Endothelial cell (in vitro differentiated cells): ENCODE data around the gene VHLL. TPM values are rescaled to one million over a fixed set of nuclear protein-coding genes. Genes with fewer than 3 reads are reported as not detected.

Source experiments
- DNase-seq: peaks from one replicate; pipeline ENCODE4 v3.0.0; 2021; ENCODE audit warnings: low spot score
- H3K27ac Mint-ChIP-seq: one replicate; pipeline ENCODE4 v1.8.0; 2021; ENCODE audit warnings: mixed read lengths, inconsistent platforms; ENCODE audit not compliant: unreplicated experiment
- H3K27me3 Mint-ChIP-seq: one replicate; pipeline ENCODE4 v1.8.0; 2021; ENCODE audit warnings: mild to moderate bottlenecking, moderate library complexity, mixed read lengths, inconsistent platforms; ENCODE audit not compliant: unreplicated experiment
- H3K36me3 Mint-ChIP-seq: one replicate; pipeline ENCODE4 v1.8.0; 2021; ENCODE audit warnings: mild to moderate bottlenecking, low read depth, mixed read lengths, inconsistent platforms; ENCODE audit not compliant: unreplicated experiment
- H3K4me1 Mint-ChIP-seq: one replicate; pipeline ENCODE4 v1.8.0; 2021; ENCODE audit warnings: mild to moderate bottlenecking, mixed read lengths, inconsistent platforms; ENCODE audit not compliant: unreplicated experiment
- H3K4me3 Mint-ChIP-seq: one replicate; pipeline ENCODE4 v1.8.0; 2021; ENCODE audit warnings: mild to moderate bottlenecking, mixed read lengths, inconsistent platforms; ENCODE audit not compliant: unreplicated experiment
- H3K9me3 Mint-ChIP-seq: one replicate; pipeline ENCODE4 v1.8.0; 2021; ENCODE audit warnings: mixed read lengths, inconsistent platforms; ENCODE audit not compliant: unreplicated experiment
- total RNA-seq: library from RNA; stranded (reverse); fragmentation: NEBNext Ultra II Directional; extraction: Animal tissue kit (Norgen Biotek cat#: 25700); gene quantifications from one replicate; pipeline ENCODE4 v1.2.1, GENCODE V29; 2021; ENCODE audit not compliant: unreplicated experiment
- TF ChIP-seq, protein P1 (sequence below): fragments of 200-600 bp; sonication (generic); IDR thresholded peaks from one replicate; pipeline ENCODE4 v1.5.0; 2021; ENCODE audit warnings: antibody characterized with exemption; ENCODE audit not compliant: unreplicated experiment

VHLL gene
- total RNA-seq, 1 donor from 2014 or later = not detected

DNA sequence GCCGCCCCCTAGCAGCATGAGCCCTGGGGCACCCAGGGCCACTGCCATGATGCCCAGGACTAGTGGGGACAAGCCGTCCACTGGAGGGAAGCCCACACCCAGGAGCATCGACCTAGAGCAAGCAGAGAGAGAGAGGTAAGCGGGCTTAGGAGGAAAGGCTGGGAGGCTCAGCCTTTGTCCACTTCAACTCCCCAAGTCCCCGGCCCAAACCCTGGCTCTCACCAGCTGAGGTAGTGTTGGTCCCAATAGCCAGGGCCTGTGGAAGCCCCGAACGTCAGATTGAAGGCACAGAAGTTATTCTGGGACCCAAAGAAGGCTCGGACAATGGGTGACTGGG, 6.0 kb downstream of the VHLL start:
- H3K9me3 Mint-ChIP-seq = no peaks in the 10 kb centered on the region
- peaks cover 8% of the 10 kb centered on the region for H3K27me3 Mint-ChIP-seq
- H3K27ac Mint-ChIP-seq = no peak overlapping the region
- H3K4me1 Mint-ChIP-seq = peaks cover 15% of the 10 kb centered on the region
- peaks cover 5% of the 10 kb centered on the region for H3K36me3 Mint-ChIP-seq
- TF ChIP-seq, protein P1, sequence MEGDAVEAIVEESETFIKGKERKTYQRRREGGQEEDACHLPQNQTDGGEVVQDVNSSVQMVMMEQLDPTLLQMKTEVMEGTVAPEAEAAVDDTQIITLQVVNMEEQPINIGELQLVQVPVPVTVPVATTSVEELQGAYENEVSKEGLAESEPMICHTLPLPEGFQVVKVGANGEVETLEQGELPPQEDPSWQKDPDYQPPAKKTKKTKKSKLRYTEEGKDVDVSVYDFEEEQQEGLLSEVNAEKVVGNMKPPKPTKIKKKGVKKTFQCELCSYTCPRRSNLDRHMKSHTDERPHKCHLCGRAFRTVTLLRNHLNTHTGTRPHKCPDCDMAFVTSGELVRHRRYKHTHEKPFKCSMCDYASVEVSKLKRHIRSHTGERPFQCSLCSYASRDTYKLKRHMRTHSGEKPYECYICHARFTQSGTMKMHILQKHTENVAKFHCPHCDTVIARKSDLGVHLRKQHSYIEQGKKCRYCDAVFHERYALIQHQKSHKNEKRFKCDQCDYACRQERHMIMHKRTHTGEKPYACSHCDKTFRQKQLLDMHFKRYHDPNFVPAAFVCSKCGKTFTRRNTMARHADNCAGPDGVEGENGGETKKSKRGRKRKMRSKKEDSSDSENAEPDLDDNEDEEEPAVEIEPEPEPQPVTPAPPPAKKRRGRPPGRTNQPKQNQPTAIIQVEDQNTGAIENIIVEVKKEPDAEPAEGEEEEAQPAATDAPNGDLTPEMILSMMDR = no peak
- H3K4me3 Mint-ChIP-seq = peak overlapping the region; percentile 25
- no peak for DNase-seq

DNA sequence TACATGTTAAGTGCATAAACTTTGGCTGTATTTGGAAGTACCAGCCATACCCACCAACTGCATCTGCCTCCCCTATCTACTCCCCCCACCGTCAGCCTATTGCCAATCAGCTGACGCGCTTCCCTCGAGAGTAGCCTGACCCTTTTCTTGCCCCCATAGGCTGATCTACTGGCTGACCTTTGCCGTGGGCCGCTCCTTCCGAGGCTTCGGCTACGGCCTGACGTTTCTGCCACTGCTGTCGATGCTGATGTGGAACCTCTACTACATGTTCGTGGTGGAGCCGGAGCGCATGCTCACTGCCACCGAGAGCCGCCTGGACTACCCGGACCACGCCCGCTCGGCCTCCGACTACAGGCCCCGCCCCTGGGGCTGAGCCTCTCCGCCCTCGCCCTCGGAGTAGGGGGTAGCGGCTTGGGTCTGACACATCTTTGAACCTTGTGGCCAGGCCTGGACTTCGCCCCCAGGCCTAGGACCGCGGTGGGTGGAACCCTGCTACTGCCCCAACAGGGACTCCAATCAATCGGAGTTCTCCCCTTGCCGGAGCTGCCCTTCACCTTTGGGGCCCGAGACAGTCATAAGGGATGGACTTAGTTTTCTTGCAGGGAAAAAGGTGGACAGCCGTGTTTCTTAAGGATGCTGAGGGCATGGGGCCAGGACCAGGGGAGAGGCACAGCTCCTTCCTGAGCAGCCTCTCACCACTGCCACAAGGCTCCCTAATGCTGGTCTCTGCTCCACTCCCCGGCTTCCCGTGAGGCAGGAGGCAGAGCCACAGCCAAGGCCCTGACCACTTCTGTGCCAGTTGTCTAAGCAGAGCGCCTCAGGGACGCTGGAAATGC, 7.7 kb downstream of the VHLL start:
- H3K36me3 Mint-ChIP-seq = peaks cover 5% of the 10 kb centered on the region
- DNase-seq = peak; percentile 79
- H3K4me3 Mint-ChIP-seq = peak overlapping the region; percentile 89
- H3K9me3 Mint-ChIP-seq = no peaks in the 10 kb centered on the region
- peaks cover 15% of the 10 kb centered on the region for H3K4me1 Mint-ChIP-seq
- TF ChIP-seq, protein P1 = no peak
- H3K27ac Mint-ChIP-seq = peak overlapping the region; percentile 91
- H3K27me3 Mint-ChIP-seq = peaks cover 6% of the 10 kb centered on the region

DNA sequence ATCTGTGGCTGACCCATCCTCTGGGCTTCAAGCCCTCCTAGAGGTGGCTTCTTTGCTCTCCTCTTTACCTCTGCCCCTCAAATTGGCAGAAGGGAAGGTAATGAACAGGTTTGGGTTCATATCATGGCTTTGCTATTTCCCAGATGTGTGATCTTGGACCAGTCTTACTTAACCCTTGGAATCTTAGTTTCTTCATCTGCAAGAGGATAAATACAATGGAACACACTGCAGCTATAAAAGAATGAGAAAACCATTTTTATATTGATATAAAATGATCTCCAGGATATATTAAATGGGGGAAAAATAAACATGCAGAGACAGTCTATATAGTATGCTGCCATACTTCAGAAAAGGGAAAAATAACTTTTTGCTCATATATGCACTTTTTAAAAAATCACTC, 9.2 kb downstream of the VHLL start:
- DNase-seq = no peak
- TF ChIP-seq, protein P1 = no peak
- Mint-ChIP-seq H3K27ac (no peak overlapping the region), H3K36me3 (peaks cover 9% of the 10 kb centered on the region), H3K4me3 (no peak overlapping the region), H3K27me3 (peaks cover 6% of the 10 kb centered on the region), H3K9me3 (no peaks in the 10 kb centered on the region), H3K4me1 (peaks cover 8% of the 10 kb centered on the region)

DNA sequence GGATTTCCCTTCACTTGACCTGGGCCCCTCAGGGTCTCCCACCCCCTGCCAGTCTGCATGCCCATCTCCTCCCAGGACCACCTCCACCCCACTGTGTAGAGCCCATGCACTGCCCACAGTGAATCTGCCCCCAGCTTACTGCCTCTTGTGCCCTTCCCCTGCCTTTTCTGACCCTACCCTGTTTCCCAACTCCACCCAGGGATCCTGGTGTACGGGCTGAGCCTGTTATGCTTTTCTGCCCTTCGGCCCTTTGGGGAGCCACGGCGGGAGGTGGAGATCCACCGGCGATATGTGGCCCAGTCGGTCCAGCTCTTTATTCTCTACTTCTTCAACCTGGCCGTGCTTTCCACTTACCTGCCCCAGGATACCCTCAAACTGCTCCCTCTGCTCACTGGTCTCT, 13.0 kb downstream of the VHLL start:
- Mint-ChIP-seq H3K27me3 (peaks cover 5% of the 10 kb centered on the region), H3K4me1 (peaks cover 18% of the 10 kb centered on the region), H3K27ac (peak overlapping the region; percentile 30), H3K4me3 (no peak overlapping the region), H3K9me3 (no peaks in the 10 kb centered on the region), H3K36me3 (peaks cover 5% of the 10 kb centered on the region)
- TF ChIP-seq, protein P1 = no peak
- no peak for DNase-seq

DNA sequence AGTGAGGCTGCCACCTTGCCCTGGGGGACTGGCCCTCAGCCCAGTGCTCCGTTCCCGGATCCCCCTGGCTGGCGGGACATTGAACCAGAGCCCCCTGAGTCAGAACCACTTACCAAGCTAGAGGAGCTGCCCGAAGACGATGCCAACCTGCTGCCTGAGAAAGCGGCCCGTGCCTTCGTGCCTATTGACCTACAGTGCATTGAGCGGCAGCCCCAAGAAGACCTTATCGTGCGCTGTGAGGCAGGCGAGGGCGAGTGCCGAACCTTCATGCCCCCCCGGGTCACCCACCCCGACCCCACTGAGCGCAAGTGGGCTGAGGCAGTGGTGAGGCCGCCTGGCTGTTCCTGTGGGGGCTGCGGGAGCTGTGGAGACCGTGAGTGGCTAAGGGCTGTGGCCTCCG, 13.7 kb downstream of the VHLL start:
- no peak overlapping the region for H3K27ac Mint-ChIP-seq
- H3K36me3 Mint-ChIP-seq = peaks cover 5% of the 10 kb centered on the region
- peaks cover 21% of the 10 kb centered on the region for H3K4me1 Mint-ChIP-seq
- no peak overlapping the region for H3K4me3 Mint-ChIP-seq
- peaks cover 3% of the 10 kb centered on the region for H3K27me3 Mint-ChIP-seq
- no peaks in the 10 kb centered on the region for H3K9me3 Mint-ChIP-seq
- no peak for DNase-seq
- TF ChIP-seq, protein P1 = no peak
